Activated CD4-positive, CD25-positive, alpha-beta regulatory T cell (primary cell): ENCODE measurements around the gene PCDH9.

Source experiments
- DNase-seq, 4 experiments: peaks; one replicate each; lab custom pipeline; 2025; lab: John Stamatoyannopoulos, UW

PCDH9 gene

DNA sequence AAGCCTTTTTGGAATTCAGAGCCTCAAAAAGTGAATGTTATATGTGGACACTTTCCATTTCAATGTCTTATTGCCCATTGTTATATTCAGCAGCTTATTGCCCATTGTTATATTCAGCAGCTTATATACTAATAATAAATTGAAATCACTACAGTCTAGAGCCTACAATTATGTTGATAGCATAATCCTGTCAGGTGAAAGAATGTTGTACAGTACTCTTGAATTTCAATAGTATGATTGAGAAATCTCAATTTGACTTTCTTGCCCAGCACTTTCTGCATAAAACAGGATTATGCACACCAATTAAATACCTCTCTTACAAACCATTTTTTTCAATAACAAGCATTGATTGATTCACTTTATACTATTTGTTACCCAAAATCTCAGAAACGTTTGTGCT lies 260.8 kb downstream of the PCDH9 start:
- DNase-seq = no peak

DNA sequence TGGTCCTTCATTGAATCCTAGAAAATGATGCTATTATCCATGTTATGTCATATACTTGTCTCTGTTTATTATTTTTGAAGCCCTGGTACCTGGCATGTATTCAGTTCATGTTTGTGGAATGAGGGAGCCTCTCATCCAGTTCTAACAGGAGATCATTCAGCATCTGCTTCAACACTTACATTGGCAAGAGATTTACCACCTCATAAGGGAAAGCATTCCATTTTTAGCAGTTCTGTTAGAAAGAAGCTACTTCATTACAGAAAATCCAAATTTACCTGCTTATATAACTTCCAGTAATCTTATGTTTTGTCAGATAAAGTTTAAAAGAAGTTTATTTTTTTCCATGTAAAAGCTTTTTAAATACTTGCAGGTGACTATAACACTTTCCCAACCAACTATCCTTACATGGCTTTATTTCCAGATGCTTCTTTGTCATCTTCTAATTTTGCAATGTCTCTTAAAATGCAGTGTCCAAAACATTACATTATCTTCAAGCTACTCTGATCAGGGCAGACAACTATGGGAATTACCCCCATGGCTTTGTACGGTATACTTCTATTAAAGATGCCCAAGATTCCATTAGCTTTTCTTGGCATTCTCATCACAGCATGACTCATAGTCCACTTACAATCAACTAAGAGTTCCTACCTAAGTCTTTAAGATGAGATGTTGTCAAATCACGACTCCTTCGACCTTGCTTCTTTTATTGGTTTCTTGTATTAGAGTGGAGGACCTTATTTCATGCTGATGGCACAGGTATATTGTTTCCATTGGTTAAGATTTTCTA lies 262.1 kb downstream of the PCDH9 start:
- no peak for DNase-seq

DNA sequence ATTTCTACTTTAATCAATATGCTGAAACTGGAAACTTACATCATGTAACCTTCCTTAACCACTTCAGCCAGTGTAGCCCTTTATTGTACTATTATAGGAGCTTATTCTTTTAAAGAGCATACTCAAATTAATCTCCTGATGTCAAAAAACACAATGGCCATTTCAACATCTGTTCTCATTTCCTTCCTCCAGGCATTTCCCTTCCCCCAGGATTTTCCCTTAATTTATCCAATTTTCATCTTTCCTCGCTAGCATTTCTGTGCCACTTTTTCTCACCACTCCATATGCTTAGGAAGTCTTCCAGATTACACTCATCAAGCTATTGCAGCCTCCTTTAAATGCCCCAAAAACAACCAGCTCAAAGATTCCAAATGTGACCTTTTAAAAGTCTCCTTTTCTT lies 265.0 kb downstream of the PCDH9 start:
- DNase-seq = no peak

DNA sequence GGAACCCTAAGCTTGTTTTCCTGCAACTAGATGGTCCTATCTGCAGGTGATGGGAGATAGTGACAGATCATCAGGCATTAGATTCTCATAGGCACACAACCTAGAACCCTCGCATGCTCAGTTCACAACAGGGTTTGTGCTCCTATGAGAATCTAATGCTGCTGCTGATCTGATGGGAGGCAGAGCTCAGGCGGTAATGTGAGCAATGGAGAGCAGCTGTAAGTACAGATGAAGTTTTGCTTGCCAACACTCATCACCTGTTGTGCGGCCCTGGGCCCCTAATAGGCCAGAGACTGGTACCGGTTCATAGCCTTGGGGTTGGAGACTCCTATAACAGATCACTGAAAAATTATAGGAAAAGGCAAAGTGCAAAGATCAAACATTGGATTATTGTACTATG lies 267.2 kb downstream of the PCDH9 start:
- no peak for DNase-seq

DNA sequence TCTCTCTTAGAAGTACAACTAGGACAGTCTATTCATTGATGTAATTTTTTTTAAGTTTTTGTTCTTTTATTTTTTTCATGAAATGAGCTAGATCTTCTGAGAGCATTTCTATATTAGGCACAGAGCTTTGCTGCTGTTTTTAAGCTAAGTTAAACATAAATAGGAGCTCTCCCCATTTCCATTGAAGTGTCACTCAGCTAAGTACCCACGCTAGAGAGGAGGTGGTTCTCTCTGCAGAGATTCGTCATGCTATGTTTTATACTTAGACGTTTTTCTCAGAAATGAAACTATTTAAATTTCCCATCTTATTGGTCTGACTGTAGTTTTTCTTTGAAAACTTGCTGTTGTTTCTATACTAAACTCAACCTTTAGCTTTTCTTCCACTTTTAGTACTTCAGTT lies 271.5 kb downstream of the PCDH9 start:
- DNase-seq = no peak

DNA sequence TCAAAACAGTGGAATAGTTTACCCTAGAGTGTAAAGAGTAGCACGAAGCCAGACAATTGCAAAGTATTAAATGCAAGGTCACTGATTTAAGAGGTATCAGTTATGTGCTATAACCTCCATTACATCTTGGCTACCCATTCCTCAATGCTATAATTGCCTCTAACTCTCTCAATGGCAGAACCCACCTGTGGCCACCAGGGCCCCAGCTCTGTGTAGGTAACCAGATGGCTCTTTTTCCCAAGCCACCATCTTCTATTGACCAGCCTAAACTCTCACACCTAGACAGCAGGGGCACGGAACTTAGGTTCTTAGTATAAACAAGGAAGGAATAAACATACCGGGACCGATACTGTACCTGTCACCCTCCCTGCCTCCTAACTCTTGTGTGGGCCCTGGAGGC lies 277.6 kb downstream of the PCDH9 start:
- no peak for DNase-seq

DNA sequence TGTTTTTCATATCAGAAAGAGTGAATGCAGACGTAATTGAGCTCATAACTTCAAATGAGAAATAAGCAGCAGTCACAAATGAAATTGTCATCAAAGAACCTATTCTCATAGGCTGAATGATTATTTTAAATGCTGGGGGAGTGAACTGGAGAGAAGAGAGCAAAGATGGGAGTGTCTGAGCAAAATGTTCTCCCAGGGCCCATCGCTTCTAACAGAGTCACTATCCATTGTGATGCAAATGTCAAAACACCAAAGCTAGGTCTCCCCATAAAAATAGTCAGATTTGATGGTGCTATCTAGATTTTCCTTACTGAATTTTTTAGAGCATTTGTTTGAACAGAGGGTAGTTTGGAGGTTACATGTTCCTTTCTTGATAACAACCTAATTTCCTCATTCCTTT lies 278.7 kb downstream of the PCDH9 start:
- DNase-seq = no peak

DNA sequence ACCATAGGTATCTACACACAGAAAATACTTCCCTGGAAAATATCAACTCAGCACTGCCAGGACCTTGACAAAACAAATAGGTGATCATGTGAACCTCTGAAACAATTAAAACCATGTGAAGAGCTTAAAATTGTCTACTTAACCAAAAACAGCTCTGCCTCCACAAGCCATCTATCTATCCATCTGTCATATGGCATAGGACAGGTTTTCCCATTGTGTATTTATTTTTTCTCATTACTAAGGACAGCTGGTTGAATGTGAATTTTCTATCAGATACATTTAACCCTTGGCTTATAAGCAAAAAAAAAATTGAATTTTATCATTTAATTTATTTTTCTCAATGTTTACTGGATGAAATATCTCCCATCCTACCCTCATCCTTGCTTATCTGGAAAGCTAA lies 279.5 kb downstream of the PCDH9 start:
- DNase-seq = no peak

DNA sequence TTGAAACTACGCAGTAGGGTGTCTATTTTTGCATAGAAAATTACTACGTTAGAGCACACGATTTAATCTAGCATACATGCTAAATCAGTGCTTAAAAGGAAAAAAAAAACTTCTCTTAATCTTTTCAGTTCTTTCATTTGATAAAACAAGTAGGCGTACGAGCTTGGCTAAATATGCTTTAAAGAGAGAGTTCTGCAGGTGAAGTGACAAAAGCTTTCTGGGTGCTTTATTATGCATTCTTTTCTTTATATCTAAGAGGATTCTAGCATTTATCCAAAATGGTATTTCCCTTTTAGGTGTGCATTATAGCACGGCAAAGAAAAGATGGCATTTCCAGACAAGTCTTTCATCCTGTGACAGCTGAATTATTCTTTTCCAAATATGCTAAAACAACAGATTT lies 281.2 kb downstream of the PCDH9 start:
- no peak for DNase-seq

DNA sequence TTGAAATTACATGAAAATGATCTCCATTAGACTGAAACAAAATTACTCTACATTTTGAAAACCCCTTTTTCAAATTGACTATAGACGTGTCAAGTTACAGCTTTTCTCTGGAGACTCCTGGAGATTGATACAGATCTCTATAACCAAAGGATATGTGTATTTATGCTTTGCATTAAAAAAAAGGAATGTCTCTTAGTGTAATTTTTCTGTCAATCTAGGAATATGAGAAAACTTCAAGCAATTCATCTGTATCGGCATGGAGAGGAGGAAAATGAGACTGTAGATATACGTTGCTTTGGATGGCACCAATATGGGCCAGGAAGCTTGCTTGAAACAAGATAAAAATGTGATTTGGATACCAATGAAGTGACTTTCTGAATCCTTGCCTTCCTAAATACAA lies 286.6 kb downstream of the PCDH9 start:
- DNase-seq = no peak

DNA sequence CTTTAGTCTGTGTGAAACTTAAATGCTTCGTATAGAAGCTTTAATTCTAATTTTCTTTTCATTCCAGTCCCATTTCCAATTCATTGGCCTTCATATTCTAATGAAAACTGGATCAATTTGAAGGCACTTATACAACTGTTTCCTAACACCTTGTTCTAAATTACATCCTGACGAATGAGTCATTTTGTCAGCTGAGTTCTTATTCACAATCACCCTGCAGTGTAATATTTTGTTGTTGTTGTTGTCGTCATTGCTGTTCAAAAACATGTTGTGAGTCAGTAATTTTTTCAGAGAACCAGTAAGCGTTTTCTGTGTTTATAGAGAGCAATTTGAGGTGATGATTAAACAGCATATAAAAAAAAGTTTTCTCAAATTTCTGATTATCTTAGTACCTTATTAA lies 290.0 kb downstream of the PCDH9 start:
- no peak for DNase-seq

DNA sequence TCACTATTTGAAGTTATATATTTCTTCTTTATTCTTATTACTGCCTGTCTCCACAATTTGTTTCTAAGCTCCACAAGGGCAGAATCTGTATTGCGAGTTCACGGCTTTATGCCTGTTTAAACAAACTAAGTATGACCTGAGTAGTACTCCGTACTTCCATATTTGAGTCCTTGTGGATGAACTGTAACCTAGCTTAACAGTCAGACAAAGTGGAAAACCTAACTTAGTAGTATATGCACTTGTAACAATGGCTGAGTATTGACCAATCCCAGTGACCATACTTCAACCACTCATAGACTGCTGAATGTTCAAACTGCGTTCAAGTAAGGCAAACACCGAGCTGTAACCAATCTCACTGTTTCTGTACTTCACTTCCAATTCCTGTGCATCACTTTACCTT lies 292.7 kb downstream of the PCDH9 start:
- DNase-seq = no peak

DNA sequence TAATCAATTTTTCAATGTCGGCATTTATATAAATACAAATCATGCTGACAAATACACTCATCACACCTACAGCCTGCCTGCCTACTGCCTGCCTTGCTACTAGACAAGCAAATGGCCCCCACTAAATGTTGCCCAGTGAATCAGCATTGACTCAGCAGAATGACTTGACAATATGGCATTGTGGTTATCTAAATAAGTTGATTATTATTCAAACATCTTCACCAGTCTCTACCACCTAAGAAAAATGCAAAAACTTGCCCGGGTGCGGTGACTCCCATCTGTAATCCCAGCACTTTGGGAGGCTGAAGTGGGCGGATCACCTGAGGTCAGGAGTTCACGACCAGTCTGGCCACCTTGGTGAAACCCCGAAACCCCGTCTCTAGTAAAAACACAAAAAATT lies 296.1 kb downstream of the PCDH9 start:
- no peak for DNase-seq

DNA sequence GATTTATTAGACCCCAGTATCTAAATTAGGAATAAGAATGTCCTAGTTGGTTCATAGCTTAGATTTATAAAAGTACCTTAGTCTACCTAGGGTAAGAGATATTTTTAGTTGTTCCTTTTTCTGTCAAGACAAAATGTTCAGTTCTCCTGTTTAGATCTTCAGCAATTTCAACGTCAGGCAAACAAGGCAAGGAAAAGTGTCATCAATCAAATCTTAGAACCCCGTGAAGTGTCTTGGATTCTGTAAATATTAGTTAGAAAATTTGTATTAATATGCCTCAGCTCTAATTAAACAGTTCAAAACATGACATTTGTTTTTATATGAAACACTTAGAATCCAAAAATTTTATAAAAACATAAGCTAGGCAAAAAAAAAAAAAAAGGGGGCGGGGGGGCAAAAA lies 296.6 kb downstream of the PCDH9 start:
- DNase-seq = no peak

DNA sequence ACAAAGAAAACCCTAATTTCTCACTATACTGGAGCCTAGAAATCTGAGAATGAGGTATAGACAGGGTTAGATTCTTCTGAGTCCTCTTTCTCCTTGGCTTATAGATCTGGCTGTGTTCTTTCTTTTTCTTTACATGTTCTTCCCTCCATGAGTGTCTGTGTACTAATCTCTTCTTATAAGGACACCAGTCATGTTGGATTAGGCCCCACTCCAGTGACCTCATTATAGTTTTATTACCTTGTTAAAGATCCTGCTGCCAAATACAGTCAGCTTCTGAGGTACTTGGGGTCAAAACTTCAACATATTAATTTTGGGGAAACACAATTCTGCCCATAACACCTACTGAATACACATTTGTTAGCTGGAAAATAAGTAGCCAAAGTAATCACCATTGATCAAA lies 302.6 kb downstream of the PCDH9 start:
- DNase-seq = no peak

DNA sequence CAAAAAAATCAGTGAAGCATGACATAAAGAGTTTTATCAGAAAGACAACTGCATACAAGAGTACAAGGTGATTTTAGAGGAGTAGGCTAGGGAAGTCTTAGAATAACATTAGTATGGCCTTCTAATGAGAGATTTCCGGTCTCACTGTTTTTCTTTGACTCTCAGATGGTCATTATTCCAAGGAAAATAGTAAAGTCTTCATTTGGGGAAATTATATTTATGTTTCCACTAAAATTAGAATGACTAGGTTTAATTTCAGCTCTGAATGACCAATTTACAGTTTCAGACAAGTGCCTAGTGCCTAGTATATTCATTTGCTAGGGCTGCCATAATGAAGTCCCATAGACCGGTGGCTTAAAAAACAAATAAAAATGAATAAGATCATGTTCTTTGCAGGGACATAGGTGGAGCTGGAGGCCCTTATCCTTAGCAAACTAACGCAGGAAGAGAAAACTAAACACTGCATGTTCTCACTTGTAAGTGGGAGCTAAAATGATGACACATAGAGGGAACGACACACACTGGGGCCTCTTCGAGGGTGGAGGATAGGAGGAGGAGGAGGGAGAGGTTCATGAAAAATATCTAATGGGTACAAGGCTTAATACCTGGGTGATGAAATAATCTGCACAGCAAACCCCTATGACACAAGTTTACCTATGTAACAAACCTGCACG lies 303.1 kb downstream of the PCDH9 start:
- no peak for DNase-seq

DNA sequence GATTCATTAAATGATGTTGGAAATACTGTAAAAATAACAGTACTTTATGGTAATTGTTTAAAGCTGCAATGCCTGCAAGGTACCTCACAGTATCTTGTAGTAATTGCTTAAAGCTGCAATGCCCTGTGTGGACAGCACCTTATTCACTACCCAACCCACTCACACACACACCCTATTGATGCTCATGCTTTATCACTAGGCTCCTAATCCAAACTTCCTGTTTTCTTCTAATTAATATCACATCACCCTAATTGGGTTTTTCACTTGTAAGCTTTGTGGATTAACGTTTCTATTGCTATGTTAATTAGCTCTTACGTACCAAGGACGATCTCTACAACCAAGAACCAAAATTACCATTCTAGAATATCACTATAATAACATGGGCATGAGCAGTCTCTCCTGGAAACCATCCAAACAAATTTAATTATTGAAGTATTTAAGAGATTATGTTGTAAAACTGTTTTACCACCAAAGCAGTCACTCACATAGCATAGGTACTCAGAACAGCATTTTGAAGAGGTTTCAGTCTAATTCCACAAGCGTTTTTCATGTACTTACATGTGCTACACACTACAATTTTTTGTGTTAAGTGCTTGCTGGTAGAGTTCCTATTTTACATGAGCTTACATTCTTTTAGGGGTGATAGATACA lies 303.8 kb downstream of the PCDH9 start:
- no peak for DNase-seq

DNA sequence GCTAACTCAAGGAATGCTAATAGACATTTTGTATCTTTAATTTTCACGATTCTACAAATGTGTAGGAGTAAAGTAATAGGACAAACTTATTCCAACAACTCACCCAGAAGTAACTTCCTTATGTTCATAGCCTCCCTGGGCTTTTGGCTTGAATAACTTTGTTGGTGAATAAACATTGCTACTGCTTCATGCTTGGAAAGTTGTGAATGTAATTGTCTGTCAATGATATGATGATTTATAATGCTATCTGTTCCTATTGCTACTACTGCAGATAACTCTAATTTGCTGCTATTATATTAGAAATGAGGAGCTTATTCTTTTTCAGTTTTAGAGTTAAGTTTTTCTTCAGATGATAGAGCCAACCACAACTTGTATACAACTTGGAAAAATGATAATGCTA lies 307.7 kb downstream of the PCDH9 start:
- no peak for DNase-seq

DNA sequence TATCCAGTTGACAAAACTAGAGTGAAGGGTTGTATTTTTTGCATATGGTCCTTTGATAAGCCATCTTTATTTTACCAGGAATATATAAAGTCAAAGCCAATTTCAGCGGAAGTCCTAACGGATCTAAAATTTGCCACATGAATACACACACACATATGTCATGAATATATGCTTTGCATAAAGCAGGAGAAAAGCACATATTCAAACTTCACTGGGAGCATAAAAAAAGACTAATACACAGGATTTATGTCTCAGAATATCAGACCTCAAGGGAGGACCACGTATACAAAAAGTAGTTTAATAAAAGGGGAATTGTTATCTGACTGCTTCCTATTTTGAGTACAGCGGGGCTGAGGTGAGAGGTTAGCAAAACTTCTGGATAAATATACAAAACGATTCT lies 308.7 kb downstream of the PCDH9 start:
- no peak for DNase-seq

DNA sequence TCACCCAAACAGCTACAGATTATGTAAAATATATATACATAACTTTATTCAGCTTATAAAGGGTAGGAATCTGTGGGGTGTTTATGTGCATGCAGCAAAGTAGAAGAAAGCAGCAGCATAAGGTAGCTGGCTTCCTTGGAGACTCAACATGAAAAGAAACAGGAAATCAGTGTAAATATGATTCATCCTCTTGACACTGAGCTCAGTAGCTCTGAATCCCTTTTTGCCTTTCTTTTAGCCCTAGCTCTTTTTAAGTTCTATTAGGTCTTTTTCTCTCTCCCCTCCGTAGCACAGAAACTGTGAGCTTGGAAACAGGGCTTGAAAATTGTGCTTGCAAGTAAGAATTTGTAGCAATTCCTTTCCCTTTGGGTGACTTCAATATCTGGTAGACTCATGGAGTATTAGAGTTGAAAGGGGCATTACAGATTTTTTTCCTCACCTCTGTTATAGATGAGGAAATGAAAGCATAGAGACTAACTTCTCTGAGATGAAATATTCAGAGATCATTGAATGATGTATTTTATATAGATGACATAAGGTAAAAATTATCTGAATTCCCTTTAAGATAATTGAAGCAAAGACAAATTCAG lies 314.4 kb downstream of the PCDH9 start:
- no peak for DNase-seq

DNA sequence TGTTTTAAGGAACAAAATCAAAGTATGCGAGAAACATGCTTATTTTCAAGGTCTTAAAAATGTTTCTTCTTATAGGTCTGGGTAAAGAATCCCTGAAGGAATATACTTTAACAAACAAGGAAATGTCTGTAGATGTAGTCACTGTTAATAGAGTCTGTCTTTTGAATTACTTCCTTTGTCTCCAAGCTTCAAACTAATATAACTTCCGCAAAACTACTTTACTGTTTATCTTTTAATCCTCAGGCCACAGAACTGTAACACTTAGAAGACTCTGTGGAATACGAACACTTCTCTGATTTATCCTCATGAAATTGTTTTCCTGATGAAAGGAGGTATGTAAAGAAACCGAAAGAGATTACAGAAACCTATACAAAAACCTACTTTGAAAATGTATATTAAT lies 316.0 kb downstream of the PCDH9 start:
- no peak for DNase-seq

DNA sequence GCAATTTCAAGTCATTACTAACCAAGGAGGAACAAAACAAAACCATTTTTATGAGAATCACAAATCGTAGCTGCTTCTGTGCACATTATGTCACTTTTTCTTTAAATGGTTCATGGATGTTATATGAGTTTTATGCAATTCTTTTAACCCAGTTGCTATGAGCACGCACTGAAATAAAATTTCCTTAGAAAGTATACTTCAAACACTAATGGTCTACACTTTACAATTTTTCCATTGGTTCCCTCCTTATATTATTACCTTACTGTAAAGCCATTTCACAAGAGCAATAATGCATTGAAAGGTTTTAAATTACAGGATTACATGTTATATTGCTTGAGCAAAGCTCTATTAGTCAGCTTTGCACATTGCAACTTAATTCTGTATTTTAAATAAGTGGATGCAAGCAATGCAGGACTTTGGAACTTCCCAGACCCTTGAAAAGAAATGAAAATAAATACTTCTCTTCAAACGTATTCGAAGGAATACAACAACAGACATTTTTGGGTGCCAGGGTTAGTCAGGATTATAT lies 318.7 kb downstream of the PCDH9 start:
- DNase-seq = no peak

DNA sequence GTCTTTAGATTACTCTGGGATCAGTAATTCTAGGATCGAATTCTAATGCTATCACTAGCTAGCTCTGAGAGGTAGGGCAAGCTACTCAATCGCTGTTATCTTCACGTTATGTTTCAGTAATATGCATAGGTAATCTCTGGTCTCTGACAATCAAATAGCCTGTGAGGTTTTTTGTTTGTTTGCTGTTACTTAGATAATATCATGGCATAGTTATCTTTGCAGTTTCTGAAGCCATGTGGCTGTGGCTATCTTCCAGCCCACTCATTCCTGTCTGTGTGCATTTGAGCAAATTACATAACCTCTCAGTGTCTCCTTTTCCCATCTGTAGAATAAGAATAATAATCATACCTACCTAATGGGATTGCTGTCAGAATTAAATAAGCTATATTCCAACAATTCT lies 330.2 kb downstream of the PCDH9 start:
- DNase-seq = no peak
